Measurements from ENCODE around the gene FAAP100.

GRCh38 chr17:81500047-81500446 lies 52.1 kb downstream of the FAAP100 start:
- no peak for TF ChIP-seq EZH2 (IDR thresholded peaks at IDR 0.05; ENCODE audit: borderline replicate concordance)
- TF ChIP-seq EZH2phosphoT487 (IDR thresholded peaks at IDR 0.05; ENCODE audit: low read depth, severe bottlenecking, unreplicated experiment) = no peak
- TF ChIP-seq CTCF (IDR thresholded peaks at IDR 0.05; ENCODE audit: poor library complexity) = no peak

All from hepatocyte (in vitro differentiated cells).